HL-60 (cell line): Measurements from ENCODE around the gene NUCKS1.

ENCODE experiments used
- POLR2AphosphoS5 ChIP-seq: IDR thresholded peaks from 2 replicates; pipeline ENCODE4 v1.6.1; 2012; ENCODE audit warnings: low read depth
- TF ChIP-seq, protein P1 (sequence below): IDR thresholded peaks from one replicate; pipeline ENCODE4 v1.5.1; 2011; ENCODE audit warnings: low read length, control low read depth, inconsistent platforms; ENCODE audit not compliant: insufficient read depth

GRCh38 chr1:205764578-205764977 is 14.6 kb upstream of the NUCKS1 start:
- TF ChIP-seq, protein P1, sequence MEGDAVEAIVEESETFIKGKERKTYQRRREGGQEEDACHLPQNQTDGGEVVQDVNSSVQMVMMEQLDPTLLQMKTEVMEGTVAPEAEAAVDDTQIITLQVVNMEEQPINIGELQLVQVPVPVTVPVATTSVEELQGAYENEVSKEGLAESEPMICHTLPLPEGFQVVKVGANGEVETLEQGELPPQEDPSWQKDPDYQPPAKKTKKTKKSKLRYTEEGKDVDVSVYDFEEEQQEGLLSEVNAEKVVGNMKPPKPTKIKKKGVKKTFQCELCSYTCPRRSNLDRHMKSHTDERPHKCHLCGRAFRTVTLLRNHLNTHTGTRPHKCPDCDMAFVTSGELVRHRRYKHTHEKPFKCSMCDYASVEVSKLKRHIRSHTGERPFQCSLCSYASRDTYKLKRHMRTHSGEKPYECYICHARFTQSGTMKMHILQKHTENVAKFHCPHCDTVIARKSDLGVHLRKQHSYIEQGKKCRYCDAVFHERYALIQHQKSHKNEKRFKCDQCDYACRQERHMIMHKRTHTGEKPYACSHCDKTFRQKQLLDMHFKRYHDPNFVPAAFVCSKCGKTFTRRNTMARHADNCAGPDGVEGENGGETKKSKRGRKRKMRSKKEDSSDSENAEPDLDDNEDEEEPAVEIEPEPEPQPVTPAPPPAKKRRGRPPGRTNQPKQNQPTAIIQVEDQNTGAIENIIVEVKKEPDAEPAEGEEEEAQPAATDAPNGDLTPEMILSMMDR, result no peak
- no peak for TF ChIP-seq POLR2AphosphoS5
